Stimulated activated naive B cell treated with anti-CD40 and anti-IgM and Interleukin-4, amounts not matched to agents 10 μg/mL and 1 μg/mL and 100 μg/mL, for 72 hours (primary cell): ENCODE data around the gene TCF7L2.

ENCODE experiments used
- ATAC-seq, 2 donors: fragments of 150-1000 bp; cut with Tn5 transposase; replicated peaks; 2 replicates each; pipeline ENCODE4 v1.10.0; 2021; ENCODE audit warnings: moderate library complexity in 1 of 2
- DNase-seq: peaks from one replicate; pipeline ENCODE4 v3.0.0; 2021
- H3K27ac Mint-ChIP-seq: one replicate; pipeline ENCODE4 v1.8.0; 2022; ENCODE audit warnings: mild to moderate bottlenecking, mixed read lengths
- H3K27me3 Mint-ChIP-seq, 2 donors: one replicate each; pipeline ENCODE4 v1.8.0; 2022; ENCODE audit warnings: mixed read lengths in 2 of 2
- H3K36me3 Mint-ChIP-seq, 2 donors: one replicate each; pipeline ENCODE4 v1.8.0; 2022; ENCODE audit warnings: mixed read lengths in 2 of 2, mild to moderate bottlenecking in 1 of 2
- H3K4me1 Mint-ChIP-seq, 2 donors: one replicate each; pipeline ENCODE4 v1.8.0; 2022; ENCODE audit warnings: mixed read lengths in 2 of 2, mild to moderate bottlenecking in 1 of 2
- H3K4me3 Mint-ChIP-seq, 2 donors: one replicate each; pipeline ENCODE4 v1.8.0; 2022; ENCODE audit warnings: mild to moderate bottlenecking in 2 of 2, mixed read lengths in 2 of 2, moderate library complexity in 1 of 2
- H3K9me3 Mint-ChIP-seq, 2 donors: one replicate each; pipeline ENCODE4 v1.8.0; 2022; ENCODE audit warnings: mixed read lengths in 2 of 2, mild to moderate bottlenecking in 1 of 2

The TCF7L2 gene

GRCh38 chr10:113160641-113161040, 210.6 kb downstream of the TCF7L2 start:
- H3K27ac Mint-ChIP-seq, result no peak overlapping the region
- no peaks in the 10 kb centered on the region for H3K9me3 Mint-ChIP-seq
- no peaks in the 10 kb centered on the region for H3K36me3 Mint-ChIP-seq
- no peak for ATAC-seq
- no peak overlapping the region for H3K4me3 Mint-ChIP-seq
- no peaks in the 10 kb centered on the region for H3K4me1 Mint-ChIP-seq
- no peaks in the 10 kb centered on the region for H3K27me3 Mint-ChIP-seq
- DNase-seq, result no peak

GRCh38 chr10:113161066-113161465, 211.0 kb downstream of the TCF7L2 start:
- H3K9me3 Mint-ChIP-seq, result no peaks in the 10 kb centered on the region
- H3K27ac Mint-ChIP-seq, result no peak overlapping the region
- no peaks in the 10 kb centered on the region for H3K4me1 Mint-ChIP-seq
- no peaks in the 10 kb centered on the region for H3K27me3 Mint-ChIP-seq
- no peak for ATAC-seq
- no peaks in the 10 kb centered on the region for H3K36me3 Mint-ChIP-seq
- DNase-seq, result no peak
- no peak overlapping the region for H3K4me3 Mint-ChIP-seq

GRCh38 chr10:113162960-113163359, 212.9 kb downstream of the TCF7L2 start:
- DNase-seq (no peak), ATAC-seq (no peak)
- H3K9me3 Mint-ChIP-seq, result no peaks in the 10 kb centered on the region
- no peak overlapping the region for H3K27ac Mint-ChIP-seq
- H3K36me3 Mint-ChIP-seq, result no peaks in the 10 kb centered on the region
- H3K27me3 Mint-ChIP-seq, result no peaks in the 10 kb centered on the region
- no peaks in the 10 kb centered on the region for H3K4me1 Mint-ChIP-seq
- H3K4me3 Mint-ChIP-seq, result no peak overlapping the region

GRCh38 chr10:113165673-113166072, 215.6 kb downstream of the TCF7L2 start:
- Mint-ChIP-seq H3K27me3 (peaks cover 0 to 5% of the 10 kb centered on the region in 2 donors), H3K36me3 (no peaks in the 10 kb centered on the region), H3K27ac (no peak overlapping the region), H3K4me3 (no peak overlapping the region), H3K9me3 (no peaks in the 10 kb centered on the region), H3K4me1 (peaks cover 6 to 11% of the 10 kb centered on the region in 2 donors)
- ATAC-seq (no peak), DNase-seq (no peak)

- H3K27ac Mint-ChIP-seq, result no peak overlapping the region
- peaks cover 0 to 5% of the 10 kb centered on the region in 2 donors for H3K27me3 Mint-ChIP-seq
- H3K9me3 Mint-ChIP-seq, result no peaks in the 10 kb centered on the region
- no peaks in the 10 kb centered on the region for H3K36me3 Mint-ChIP-seq
- H3K4me3 Mint-ChIP-seq, result no peak overlapping the region
- no peak for DNase-seq
- ATAC-seq, result no peak
- peaks cover 6 to 11% of the 10 kb centered on the region in 2 donors for H3K4me1 Mint-ChIP-seq
These were observed 217.7 kb downstream of the TCF7L2 start for GRCh38 chr10:113167702-113168101.

- DNase-seq (no peak), ATAC-seq (no peak)
- peaks cover 6 to 11% of the 10 kb centered on the region in 2 donors for H3K4me1 Mint-ChIP-seq
- no peak overlapping the region for H3K27ac Mint-ChIP-seq
- no peak overlapping the region for H3K4me3 Mint-ChIP-seq
- H3K9me3 Mint-ChIP-seq, result no peaks in the 10 kb centered on the region
- no peaks in the 10 kb centered on the region for H3K36me3 Mint-ChIP-seq
- peaks cover 0 to 5% of the 10 kb centered on the region in 2 donors for H3K27me3 Mint-ChIP-seq
These were observed 218.5 kb downstream of the TCF7L2 start for GRCh38 chr10:113168584-113168983.

- H3K27ac Mint-ChIP-seq, result peak overlapping the region; percentile 2
These were observed 219.1 kb downstream of the TCF7L2 start for GRCh38 chr10:113169111-113169510.

GRCh38 chr10:113169853-113170460, 219.9 kb downstream of the TCF7L2 start:
- H3K4me3 Mint-ChIP-seq, result no peak overlapping the region
- no peaks in the 10 kb centered on the region for H3K36me3 Mint-ChIP-seq
- no peak overlapping the region for H3K27ac Mint-ChIP-seq
- no peaks in the 10 kb centered on the region for H3K9me3 Mint-ChIP-seq
- H3K27me3 Mint-ChIP-seq, result peaks cover 0 to 5% of the 10 kb centered on the region in 2 donors
- peak; percentile 90 to 94 for ATAC-seq
- peak; percentile 17 for DNase-seq
- H3K4me1 Mint-ChIP-seq, result peaks cover 6 to 11% of the 10 kb centered on the region in 2 donors

More at GRCh38 chr10:113169111-113169510, 219.1 kb downstream of the TCF7L2 start:
- ATAC-seq (no peak), DNase-seq (no peak)
- peaks cover 0 to 5% of the 10 kb centered on the region in 2 donors for H3K27me3 Mint-ChIP-seq
- no peaks in the 10 kb centered on the region for H3K36me3 Mint-ChIP-seq
- H3K9me3 Mint-ChIP-seq, result no peaks in the 10 kb centered on the region
- peaks cover 6 to 11% of the 10 kb centered on the region in 2 donors for H3K4me1 Mint-ChIP-seq
- H3K4me3 Mint-ChIP-seq, result no peak overlapping the region

GRCh38 chr10:113171662-113172061, 221.6 kb downstream of the TCF7L2 start:
- H3K4me1 Mint-ChIP-seq, result peaks cover 6 to 11% of the 10 kb centered on the region in 2 donors
- no peaks in the 10 kb centered on the region for H3K9me3 Mint-ChIP-seq
- no peak for ATAC-seq
- DNase-seq, result no peak
- H3K27me3 Mint-ChIP-seq, result peaks cover 0 to 5% of the 10 kb centered on the region in 2 donors
- no peaks in the 10 kb centered on the region for H3K36me3 Mint-ChIP-seq
- H3K27ac Mint-ChIP-seq, result no peak overlapping the region
- no peak overlapping the region for H3K4me3 Mint-ChIP-seq

- no peak for DNase-seq
- no peaks in the 10 kb centered on the region for H3K36me3 Mint-ChIP-seq
- no peak overlapping the region for H3K4me3 Mint-ChIP-seq
- no peaks in the 10 kb centered on the region for H3K9me3 Mint-ChIP-seq
- no peak overlapping the region for H3K27ac Mint-ChIP-seq
- H3K27me3 Mint-ChIP-seq, result no peaks in the 10 kb centered on the region
- ATAC-seq, result no peak
- peaks cover 4 to 8% of the 10 kb centered on the region in 2 donors for H3K4me1 Mint-ChIP-seq
These were observed 225.1 kb downstream of the TCF7L2 start for GRCh38 chr10:113175176-113175575.

- no peak for ATAC-seq
- H3K27ac Mint-ChIP-seq, result no peak overlapping the region
These were observed 226.0 kb downstream of the TCF7L2 start for GRCh38 chr10:113175756-113176651.

GRCh38 chr10:113176652-113177155, 226.7 kb downstream of the TCF7L2 start:
- DNase-seq (no peak), ATAC-seq (no peak)
- peaks cover 0 to 8% of the 10 kb centered on the region in 2 donors for H3K4me1 Mint-ChIP-seq
- H3K27me3 Mint-ChIP-seq, result no peaks in the 10 kb centered on the region
- no peak overlapping the region for H3K4me3 Mint-ChIP-seq
- H3K36me3 Mint-ChIP-seq, result no peaks in the 10 kb centered on the region
- H3K9me3 Mint-ChIP-seq, result no peaks in the 10 kb centered on the region
- H3K27ac Mint-ChIP-seq, result no peak overlapping the region

More at GRCh38 chr10:113175756-113176651, 226.0 kb downstream of the TCF7L2 start:
- no peaks in the 10 kb centered on the region for H3K36me3 Mint-ChIP-seq
- H3K4me1 Mint-ChIP-seq, result peaks cover 0 to 8% of the 10 kb centered on the region in 2 donors
- DNase-seq, result no peak
- no peak overlapping the region for H3K4me3 Mint-ChIP-seq
- no peaks in the 10 kb centered on the region for H3K9me3 Mint-ChIP-seq
- H3K27me3 Mint-ChIP-seq, result no peaks in the 10 kb centered on the region

- Mint-ChIP-seq H3K4me3 (no peak overlapping the region), H3K27me3 (no peaks in the 10 kb centered on the region), H3K9me3 (no peaks in the 10 kb centered on the region), H3K36me3 (no peaks in the 10 kb centered on the region), H3K4me1 (peaks cover 0 to 8% of the 10 kb centered on the region in 2 donors), H3K27ac (no peak overlapping the region)
- DNase-seq (no peak), ATAC-seq (no peak)
These were observed 227.3 kb downstream of the TCF7L2 start for GRCh38 chr10:113177156-113177935.

GRCh38 chr10:113177936-113178335, 227.9 kb downstream of the TCF7L2 start:
- Mint-ChIP-seq H3K9me3 (no peaks in the 10 kb centered on the region), H3K4me1 (peaks cover 0 to 8% of the 10 kb centered on the region in 2 donors), H3K4me3 (no peak overlapping the region), H3K27me3 (no peaks in the 10 kb centered on the region), H3K27ac (no peak overlapping the region), H3K36me3 (no peaks in the 10 kb centered on the region)
- ATAC-seq (no peak), DNase-seq (no peak)
